OCI-LY7 (cell line): Measurements from ENCODE around the gene NEDD1. TPM values are rescaled to one million over a fixed set of nuclear protein-coding genes. Genes with fewer than 3 reads are reported as not detected.

Source experiments
- Bru-seq: library from RNA; stranded (reverse); fragments of 400-500 nt; gene quantifications from one replicate; lab custom pipeline; 2021; lab: Mats Ljungman, UMichigan
- BruChase-seq, 2 experiments: library from RNA; stranded (reverse); fragments of 400-500 nt; gene quantifications; one replicate each; lab custom pipeline; 2021; lab: Mats Ljungman, UMichigan
- BruUV-seq: library from RNA; stranded (reverse); fragments of 400-500 nt; replicated peaks from 2 replicates; lab custom pipeline; 2021; lab: Mats Ljungman, UMichigan
- CTCF ChIA-PET: fragments of 300-600 bp; sonication (Branson Sonifier 250); formaldehyde crosslinking; loops from one replicate; lab custom pipeline; 2022; ENCODE audit warnings: antibody characterized with exemption; ENCODE audit not compliant: unreplicated experiment; lab: Charles Lee
- POLR2A ChIA-PET: fragments of 300-600 bp; sonication (Branson Sonifier 250); formaldehyde crosslinking; loops from one replicate; lab custom pipeline; 2022; ENCODE audit warnings: antibody characterized with exemption; lab: Charles Lee
- DNase-seq: peaks from one replicate; pipeline ENCODE4 v3.0.0-alpha.2; 2015; ENCODE audit warnings: low spot score
- H2AFZ ChIP-seq: fragments of 200-600 bp; sonication (generic), shearing (Covaris generic); 2 replicates; pipeline ENCODE4 v1.6.1; 2014; ENCODE audit warnings: mild to moderate bottlenecking, antibody characterized with exemption, low read length, moderate library complexity
- H3K27ac ChIP-seq: fragments of 200-600 bp; sonication (generic); 2 replicates; pipeline ENCODE4 v1.5.1; 2014; ENCODE audit warnings: mixed run types, low read depth, mild to moderate bottlenecking, moderate library complexity, low read length, inconsistent platforms; ENCODE audit not compliant: poor library complexity, severe bottlenecking
- H3K36me3 ChIP-seq: fragments of 200-600 bp; sonication (generic); 2 replicates; pipeline ENCODE4 v1.6.1; 2014; ENCODE audit warnings: mild to moderate bottlenecking, antibody characterized with exemption, low read length, moderate library complexity, mixed read lengths; ENCODE audit not compliant: insufficient read depth
- H3K4me1 ChIP-seq: fragments of 200-600 bp; sonication (generic); 2 replicates; pipeline ENCODE4 v1.5.1; 2014; ENCODE audit warnings: mild to moderate bottlenecking, low read length; ENCODE audit not compliant: insufficient read depth, poor library complexity, severe bottlenecking
- H3K4me2 ChIP-seq: fragments of 200-600 bp; sonication (generic); 2 replicates; pipeline ENCODE4 v1.6.1; 2014; ENCODE audit warnings: mild to moderate bottlenecking, low read length
- H3K4me3 ChIP-seq: fragments of 200-600 bp; sonication (generic); 2 replicates; pipeline ENCODE4 v1.5.1; 2014; ENCODE audit warnings: mild to moderate bottlenecking, low read depth, low read length; ENCODE audit not compliant: poor library complexity, severe bottlenecking
- H3K79me2 ChIP-seq: fragments of 200-600 bp; sonication (generic); 2 replicates; pipeline ENCODE4 v1.6.1; 2016; ENCODE audit warnings: low read depth, mild to moderate bottlenecking, low read length, moderate library complexity, mixed read lengths; ENCODE audit not compliant: insufficient read depth
- H3K9me2 ChIP-seq: fragments of 200-600 bp; sonication (generic); 2 replicates; pipeline ENCODE4 v1.6.1; 2016; ENCODE audit warnings: mild to moderate bottlenecking, low read length, mixed read lengths; ENCODE audit not compliant: insufficient read depth
- H3K9me3 ChIP-seq: fragments of 200-600 bp; sonication (generic); 2 replicates; pipeline ENCODE4 v1.6.1; 2014; ENCODE audit warnings: mild to moderate bottlenecking, mixed run types, low read length, mixed read lengths
- H4K20me1 ChIP-seq: fragments of 200-600 bp; sonication (generic); 2 replicates; pipeline ENCODE4 v1.6.1; 2014; ENCODE audit warnings: mild to moderate bottlenecking, antibody characterized with exemption, low read length, moderate library complexity, mixed read lengths; ENCODE audit not compliant: insufficient read depth
- CTCF ChIP-seq: fragments of 200-600 bp; sonication (generic); conservative IDR thresholded peaks from 2 replicates; pipeline ENCODE4 v1.5.1; 2014; ENCODE audit warnings: mild to moderate bottlenecking, antibody characterized with exemption, low read length, moderate library complexity, mixed read lengths
- EZH2phosphoT487 ChIP-seq: fragments of 200-600 bp; sonication (generic); IDR thresholded peaks from 2 replicates; pipeline ENCODE4 v1.6.1; 2018; ENCODE audit warnings: low read depth, borderline replicate concordance, mild to moderate bottlenecking, mixed run types, antibody characterized with exemption, low read length, moderate library complexity, mixed read lengths
- intact Hi-C: fragments of 100-400 bp; cut with micrococcal nuclease; formaldehyde crosslinking; loops from one replicate; pipeline ENCODE4 v1.10.0; 2022; ENCODE audit not compliant: unreplicated experiment
- long read RNA-seq: library from polyadenylated mRNA; stranded (forward); transcript quantifications from one replicate; pipeline ENCODE4 v2.0.0, GENCODE V29; 2022
- total RNA-seq, 2 experiments: library from RNA; depleted of rRNA in 1 of 2; stranded (reverse); fragments of >200 nt in 1 of 2; shearing (Covaris generic) in 1 of 2; gene quantifications; 2 replicates each; pipeline ENCODE4 v1.2.3, GENCODE V29; 2014 to 2022

Gene NEDD1
- total RNA-seq (2014; rRNA removed; shearing (Covaris generic)) (30.7 and 39.2 TPM in 2 replicates), total RNA-seq (2022) (32.8 and 39.3 TPM in 2 replicates), Bru-seq, nascent RNA (percentile 87 among the genes with signal in this experiment), BruChase-seq, experiment 1, labeled RNA remaining after a 6-hour chase (percentile 79 among the genes with signal in this experiment), BruChase-seq, experiment 2, labeled RNA remaining after a 2-hour chase (percentile 86 among the genes with signal in this experiment)
- long read RNA-seq, full-length matches to known transcripts: 63 of 117 reads
- long read RNA-seq, partial matches to known transcripts: 6 of 117 reads
- long read RNA-seq, other reads (novel, unspliced or antisense): 48 of 117 reads

GRCh38 chr12:96906849-96907670, at the start of gene NEDD1:
Gene NEDD1, plus strand, starts transcription at chr12:96907257. Its CDS starts 2,503 bp downstream, at chr12:96909760.
- H3K27ac ChIP-seq: peak within 1 kb of the TSS; percentile 51
- H3K36me3 ChIP-seq: peaks cover 22% of the 10 kb centered on the region; the same call in 1 of the 2 replicates
- BruUV-seq: no TSS peak
- H3K4me3 ChIP-seq: peak within 1 kb of the TSS; percentile 95
- H2AFZ ChIP-seq: peak within 1 kb of the TSS; percentile 99
- intact Hi-C loops: loop anchor here (10.0 kb wide), 1 partner anchor 1468 kb away; no protein-coding TSS in a partner anchor
- TF ChIP-seq EZH2phosphoT487 (no peak), CTCF (no peak)
- H3K4me1 ChIP-seq: peaks cover 42% of the 10 kb centered on the region
- peak within 1 kb of the TSS; percentile 97 for H3K4me2 ChIP-seq
- H3K9me3 ChIP-seq: no peaks in the 10 kb centered on the region
- peaks cover 49% of the 10 kb centered on the region for H3K79me2 ChIP-seq
- H4K20me1 ChIP-seq: peaks cover 13% of the 10 kb centered on the region; the same call in 1 of the 2 replicates
- peak; percentile 88 for DNase-seq
- CTCF ChIA-PET: no interaction called here
- no peaks in the 10 kb centered on the region for H3K9me2 ChIP-seq
- POLR2A ChIA-PET: interaction anchor here (0.5 to 1.4 kb wide), 5 partner anchors 10 to 1921 kb away, joined by 3 to 7 read pairs (median 3); no protein-coding TSS in a partner anchor

GRCh38 chr12:96858162-96858561, 48.9 kb upstream of the NEDD1 start:
- H3K4me1 ChIP-seq: peaks cover 6% of the 10 kb centered on the region
- BruUV-seq: no TSS peak
- H3K4me2 ChIP-seq: no peak overlapping the region
- no peaks in the 10 kb centered on the region for H3K9me3 ChIP-seq
- no peak overlapping the region for H3K27ac ChIP-seq
- ChIA-PET POLR2A (interaction anchor here (0.7 kb wide), 1 partner anchor 1247 kb away, joined by 3 read pairs; no protein-coding TSS in a partner anchor), CTCF (no interaction called here)
- H2AFZ ChIP-seq: no peak overlapping the region
- intact Hi-C loops: no loop called here
- no peak overlapping the region for H3K4me3 ChIP-seq
- DNase-seq: peak; percentile 10
- H3K79me2 ChIP-seq: no peaks in the 10 kb centered on the region
- H3K36me3 ChIP-seq: no peaks in the 10 kb centered on the region
- no peaks in the 10 kb centered on the region for H4K20me1 ChIP-seq
- TF ChIP-seq CTCF: no peak
- TF ChIP-seq EZH2phosphoT487: no peak
- H3K9me2 ChIP-seq: no peaks in the 10 kb centered on the region
